HepG2 (cell line): ENCODE data around the gene NKIRAS1. TPM values are rescaled to one million over a fixed set of nuclear protein-coding genes. Genes with fewer than 3 reads are reported as not detected.

Source experiments
- BCL3 ChIP-seq: sonication (generic); formaldehyde crosslinking; IDR thresholded peaks from 2 replicates; pipeline ENCODE4 v1.5.1; 2020; ENCODE audit warnings: mild to moderate bottlenecking, missing genetic modification reagents, moderate library complexity
- ETV6 ChIP-seq: sonication (generic); formaldehyde crosslinking; conservative IDR thresholded peaks from 2 replicates; pipeline ENCODE4 v1.4.0; 2020; ENCODE audit warnings: missing genetic modification reagents
- GFI1 ChIP-seq: sonication (generic); formaldehyde crosslinking; IDR thresholded peaks from 2 replicates; pipeline ENCODE4 v1.5.0; 2020; ENCODE audit warnings: missing genetic modification reagents, mild to moderate bottlenecking, borderline replicate concordance
- GLI4 ChIP-seq: sonication (generic); formaldehyde crosslinking; IDR thresholded peaks from 2 replicates; pipeline ENCODE4 v1.5.1; 2020; ENCODE audit warnings: missing genetic modification reagents, mild to moderate bottlenecking, moderate library complexity, borderline replicate concordance
- HDAC6 ChIP-seq: fragments of 200-600 bp; sonication (generic); IDR thresholded peaks from 2 replicates; pipeline ENCODE4 v1.7.0; 2017; ENCODE audit warnings: mild to moderate bottlenecking, antibody characterized with exemption, low read length, low read depth
- HOXA5 ChIP-seq: sonication (generic); formaldehyde crosslinking; IDR thresholded peaks from 2 replicates; pipeline ENCODE4 v1.4.0; 2020; ENCODE audit warnings: missing genetic modification reagents
- NFAT5 ChIP-seq: sonication (generic); formaldehyde crosslinking; IDR thresholded peaks from 2 replicates; pipeline ENCODE4 v1.4.0; 2020; ENCODE audit warnings: missing genetic modification reagents
- SNAI1 ChIP-seq: sonication (generic); formaldehyde crosslinking; IDR thresholded peaks from 2 replicates; pipeline ENCODE4 v1.5.0; 2020; ENCODE audit warnings: mild to moderate bottlenecking, missing genetic modification reagents, borderline replicate concordance
- STAT6 ChIP-seq: sonication (generic); formaldehyde crosslinking; IDR thresholded peaks from 2 replicates; pipeline ENCODE4 v1.4.0; 2020; ENCODE audit warnings: missing genetic modification reagents, mild to moderate bottlenecking, borderline replicate concordance
- ZEB1 ChIP-seq: IDR thresholded peaks from 2 replicates; pipeline ENCODE4 v1.6.1; 2012; ENCODE audit warnings: mild to moderate bottlenecking, low read depth, inconsistent platforms; ENCODE audit not compliant: insufficient replicate concordance
- ZFP82 ChIP-seq: sonication (generic); formaldehyde crosslinking; IDR thresholded peaks from 2 replicates; pipeline ENCODE4 v1.5.1; 2020; ENCODE audit warnings: mild to moderate bottlenecking, missing genetic modification reagents, borderline replicate concordance
- ZNF230 ChIP-seq: sonication (generic); formaldehyde crosslinking; IDR thresholded peaks from 2 replicates; pipeline ENCODE4 v1.4.0; 2020; ENCODE audit warnings: mild to moderate bottlenecking, missing genetic modification reagents
- ZNF34 ChIP-seq: sonication (generic); formaldehyde crosslinking; IDR thresholded peaks from 2 replicates; pipeline ENCODE4 v1.4.0; 2020; ENCODE audit warnings: mild to moderate bottlenecking, missing genetic modification reagents, borderline replicate concordance
- ZNF354B ChIP-seq: sonication (generic); formaldehyde crosslinking; IDR thresholded peaks from 2 replicates; pipeline ENCODE4 v1.8.0; 2022; ENCODE audit warnings: mild to moderate bottlenecking, missing genetic modification reagents
- ZNF569 ChIP-seq: sonication (generic); formaldehyde crosslinking; IDR thresholded peaks from 2 replicates; pipeline ENCODE4 v1.5.0; 2020; ENCODE audit warnings: mild to moderate bottlenecking, missing genetic modification reagents, moderate library complexity, borderline replicate concordance
- ZNF800 ChIP-seq: sonication (generic); formaldehyde crosslinking; IDR thresholded peaks from 2 replicates; pipeline ENCODE4 v1.4.0; 2020; ENCODE audit warnings: missing genetic modification reagents
- polyA plus RNA-seq, 8 experiments: library from polyadenylated mRNA; depleted of rRNA in 3 of 8; stranded (reverse) in 7 of 8; unstranded in 1 of 8; fragments of >200 nt; fragmentation: Illumina TruSeq in 4 of 8; extraction: Trizol in 4 of 8; gene quantifications; 2 replicates each; pipeline versions ENCODE4 v1.2.1 to v1.2.3, GENCODE V29; 2011 to 2016; ENCODE audit warnings: low read depth in 4 of 8, missing spikeins in 1 of 8, mixed read lengths in 1 of 8; ENCODE audit not compliant: insufficient read depth in 1 of 8
- total RNA-seq, 5 experiments: library from RNA; depleted of rRNA; stranded (reverse); fragments of >200 nt; fragmentation: Illumina TruSeq; extraction: Trizol; gene quantifications; 2 replicates each; pipeline ENCODE4 v1.2.3, GENCODE V29; 2016; ENCODE audit warnings: low read depth in 1 of 5

The NKIRAS1 gene
- total and polyA plus RNA-seq, 2 of the 13 experiments (the other 11 are each of a cell fraction or from before 2014, with no cell fraction given): 4.3 to 8.0 TPM

GRCh38 chr3:23916152-23916885 lies 471 bp downstream of the NKIRAS1 start (continued):
- TF ChIP-seq ZNF800 (CRISPR knock-in tag) (0 out of 2 replicates have a peak, but pooled peaks have one; percentile 65), STAT6 (no peak), NFAT5 (0 out of 2 replicates have a peak, but pooled peaks have one; percentile 16), ETV6 (no peak), ZNF34 (CRISPR knock-in tag) (peak; percentile 75; the same call in 1 of the 2 replicates), ZFP82 (CRISPR knock-in tag) (peak; percentile 75; the same call in 1 of the 2 replicates), BCL3 (CRISPR knock-in tag) (peak; percentile 83; the same call in 1 of the 2 replicates), ZNF569 (CRISPR knock-in tag) (no peak), SNAI1 (0 out of 2 replicates have a peak, but pooled peaks have one; percentile 1), HOXA5 (CRISPR knock-in tag) (0 out of 2 replicates have a peak, but pooled peaks have one; percentile 17), ZNF230 (CRISPR knock-in tag) (0 out of 2 replicates have a peak, but pooled peaks have one; percentile 20), HDAC6 (no peak), ZEB1 (peak; percentile 17), GFI1 (CRISPR knock-in tag) (0 out of 2 replicates have a peak, but pooled peaks have one; percentile 59), GLI4 (peak; percentile 59; the same call in 1 of the 2 replicates), ZNF354B (CRISPR knock-in tag) (no peak)
